Endothelial cell of umbilical vein (primary cell): ENCODE data around the gene ZFYVE28. TPM values are rescaled to one million over a fixed set of nuclear protein-coding genes. Genes with fewer than 3 reads are reported as not detected.

ENCODE experiments used
- BruUV-seq: library from RNA; stranded (reverse); fragments of 400-500 nt; replicated peaks from 2 replicates; lab custom pipeline; 2021; lab: Mats Ljungman, UMichigan
- CTCF ChIA-PET: fragments of 300-600, 350-600 bp; sonication (Branson Sonifier 250); formaldehyde crosslinking; loops from one replicate; lab custom pipeline; 2021; ENCODE audit warnings: antibody characterized with exemption, inconsistent platforms; lab: Charles Lee
- POLR2A ChIA-PET: fragments of 300-600, 350-600 bp; sonication (Branson Sonifier 250); formaldehyde crosslinking; loops from one replicate; lab custom pipeline; 2021; ENCODE audit warnings: antibody characterized with exemption, inconsistent platforms; lab: Charles Lee
- DNase-seq: peaks from one replicate; pipeline ENCODE4 v3.0.0-alpha.2; 2011; ENCODE audit warnings: low read depth, low spot score
- FAIRE-seq: peaks from 2 replicates; lab custom pipeline; 2011; peaks lifted over from hg19 to GRCh38; lab: Jason Lieb, UNC
- H2AFZ ChIP-seq: 2 replicates; pipeline ENCODE4 v1.6.0; 2012; ENCODE audit warnings: low read depth, low read length, control low read depth, inconsistent platforms
- H3K27ac ChIP-seq: 2 replicates; pipeline ENCODE4 v1.5.1; 2011; ENCODE audit warnings: low read depth, mild to moderate bottlenecking, control low read depth, low read length, moderate library complexity; ENCODE audit not compliant: insufficient read depth
- H3K27me3 ChIP-seq, 2 experiments: 2 replicates each; pipeline versions ENCODE4 v1.6.0 to v1.6.1; 2011; ENCODE audit warnings: low read length in 2 of 2, mixed read lengths in 1 of 2; ENCODE audit not compliant: control insufficient read depth in 2 of 2, insufficient read depth in 2 of 2
- H3K36me3 ChIP-seq, 2 experiments: 2 replicates in 1 of 2; 3 replicates in 1 of 2; pipeline ENCODE4 v1.5.1; 2011; ENCODE audit warnings: low read length in 2 of 2, mild to moderate bottlenecking in 1 of 2, moderate library complexity in 1 of 2; ENCODE audit not compliant: control insufficient read depth in 2 of 2, insufficient read depth in 2 of 2; ENCODE audit errors: extremely low read depth in 1 of 2
- H3K4me1 ChIP-seq: 3 replicates; pipeline ENCODE4 v1.5.1; 2011; ENCODE audit warnings: mild to moderate bottlenecking, low read length; ENCODE audit not compliant: control insufficient read depth, insufficient read depth; ENCODE audit errors: extremely low read depth
- H3K4me2 ChIP-seq: 2 replicates; pipeline ENCODE4 v1.6.1; 2011; ENCODE audit warnings: low read length, control low read depth, mixed read lengths; ENCODE audit not compliant: insufficient read depth
- H3K4me3 ChIP-seq, 3 experiments: fragments of 200-600 bp in 1 of 3; sonication (generic), shearing (Covaris generic) in 1 of 3; replicated peaks in 1 of 3; 2 replicates each; pipeline ENCODE4 v1.5.1; 2011 to 2016; ENCODE audit warnings: control low read depth in 3 of 3, low read length in 3 of 3, mild to moderate bottlenecking in 2 of 3, inconsistent platforms in 1 of 3, low read depth in 1 of 3, moderate library complexity in 1 of 3; ENCODE audit not compliant: insufficient read depth in 1 of 3
- H3K79me2 ChIP-seq: 2 replicates; pipeline ENCODE4 v1.6.0; 2012; ENCODE audit warnings: low read length, inconsistent platforms; ENCODE audit not compliant: control insufficient read depth, insufficient read depth
- H3K9ac ChIP-seq: replicated peaks from 2 replicates; pipeline ENCODE3; 2011; ENCODE audit warnings: low read length, control low read depth; ENCODE audit not compliant: insufficient read depth; ENCODE audit errors: extremely low read depth
- H3K9me1 ChIP-seq: replicated peaks from 3 replicates; pipeline ENCODE4 v1.6.0; 2011; ENCODE audit warnings: mild to moderate bottlenecking, low read length; ENCODE audit not compliant: control insufficient read depth, insufficient read depth; ENCODE audit errors: extremely low read depth
- H3K9me3 ChIP-seq: replicated peaks from 2 replicates; pipeline ENCODE4 v1.5.1; 2012; ENCODE audit warnings: low read length, inconsistent platforms; ENCODE audit not compliant: control insufficient read depth, insufficient read depth
- H4K20me1 ChIP-seq: replicated peaks from 2 replicates; pipeline ENCODE3; 2011; ENCODE audit warnings: mild to moderate bottlenecking, low read length; ENCODE audit not compliant: control insufficient read depth, insufficient read depth; ENCODE audit errors: extremely low read depth
- CTCF ChIP-seq, 2 donors: IDR thresholded peaks; 1 replicate in 1 of 2; 2 replicates in 1 of 2; pipeline ENCODE4 v1.5.1; 2011; ENCODE audit warnings: low read length in 2 of 2, mild to moderate bottlenecking in 2 of 2, moderate library complexity in 2 of 2, control low read depth in 1 of 2, inconsistent platforms in 1 of 2, low read depth in 1 of 2; ENCODE audit not compliant: insufficient read depth in 1 of 2; ENCODE audit errors: extremely low read depth in 1 of 2
- EZH2 ChIP-seq: IDR thresholded peaks from 2 replicates; pipeline ENCODE4 v1.6.1; 2012; ENCODE audit warnings: borderline replicate concordance, low read depth, mild to moderate bottlenecking, moderate library complexity, low read length, inconsistent platforms; ENCODE audit not compliant: severe bottlenecking
- FOS ChIP-seq: IDR thresholded peaks from 2 replicates; pipeline ENCODE4 v1.6.1; 2011; ENCODE audit warnings: mild to moderate bottlenecking, low read length, moderate library complexity, borderline replicate concordance; ENCODE audit not compliant: insufficient read depth
- GATA2 ChIP-seq: IDR thresholded peaks from 2 replicates; pipeline ENCODE4 v1.7.0; 2011; ENCODE audit warnings: low read depth, mild to moderate bottlenecking, moderate library complexity, mixed read lengths, low read length; ENCODE audit not compliant: insufficient read length, insufficient read depth
- JUN ChIP-seq: IDR thresholded peaks from 2 replicates; pipeline ENCODE4 v1.6.1; 2011; ENCODE audit warnings: borderline replicate concordance, low read depth; ENCODE audit not compliant: insufficient read length, insufficient read depth
- MAX ChIP-seq: IDR thresholded peaks from 2 replicates; pipeline ENCODE4 v1.6.1; 2011; ENCODE audit not compliant: insufficient read depth, insufficient read length
- MYC ChIP-seq: IDR thresholded peaks from one replicate; pipeline ENCODE4 v1.6.1; 2011; ENCODE audit warnings: mild to moderate bottlenecking, low read depth, low read length
- POLR2A ChIP-seq: IDR thresholded peaks from 2 replicates; pipeline ENCODE4 v1.6.1; 2012; ENCODE audit warnings: low read depth, mild to moderate bottlenecking, control low read depth, low read length
- POLR2AphosphoS5 ChIP-seq: IDR thresholded peaks from 2 replicates; pipeline ENCODE4 v1.6.1; 2012; ENCODE audit warnings: low read depth, mild to moderate bottlenecking, control low read depth, low read length, moderate library complexity; ENCODE audit not compliant: insufficient read depth
- dilution Hi-C: fragments of 300-500 bp; cut with MboI; formaldehyde crosslinking; loops from one replicate; pipeline ENCODE4 v1.15.0; 2019; ENCODE audit warnings: low sequenced_read_pairs; ENCODE audit not compliant: extremely low pct_ligation_motif_present
- intact Hi-C: fragments of 100-400 bp; cut with micrococcal nuclease; formaldehyde crosslinking; loops from one replicate; pipeline ENCODE4 v1.10.0; 2022
- polyA plus RNA-seq, 4 experiments: library from polyadenylated mRNA; depleted of rRNA in 3 of 4; stranded (reverse) in 3 of 4; unstranded in 1 of 4; fragments of >200 nt; gene quantifications; 2 replicates each; pipeline versions ENCODE4 v1.2.1 to v1.2.3, GENCODE V29; 2011 to 2012; ENCODE audit warnings: missing spikeins in 1 of 4
- total RNA-seq: library from RNA; stranded (reverse); gene quantifications from 2 replicates; pipeline ENCODE4 v1.2.3, GENCODE V29; 2021

Gene ZFYVE28
- total and polyA plus RNA-seq, 2 donors (not counting 3 experiments of a cell fraction or from before 2014, with no cell fraction given) = 5.8 to 7.1 TPM

GRCh38 chr4:2313366-2313765 lies 105.1 kb downstream of the ZFYVE28 start:
- CTCF ChIA-PET = no interaction called here
- dilution Hi-C loops = no loop called here
- intact Hi-C loops = no loop called here

More at GRCh38 chr4:2313366-2313765, 105.1 kb downstream of the ZFYVE28 start:
- no peaks in the 10 kb centered on the region for H4K20me1 ChIP-seq
- TF ChIP-seq GATA2 (no peak), POLR2A (no peak), EZH2 (no peak), POLR2AphosphoS5 (no peak), FOS (no peak), CTCF (IDR thresholded peaks at IDR 0.05; ENCODE audit: extremely low read depth in 1 of 2, insufficient read depth in 1 of 2, low read depth in 1 of 2, low read length in 2 of 2) (no peak), JUN (no peak), MAX (no peak), MYC (no peak)
- H3K79me2 ChIP-seq = no peaks in the 10 kb centered on the region
- no peak overlapping the region for H3K9ac ChIP-seq
- H3K36me3 ChIP-seq = no peaks in the 10 kb centered on the region
- no peak overlapping the region for H2AFZ ChIP-seq
- DNase-seq (no peak), FAIRE-seq (no peak)
- H3K27me3 ChIP-seq = no peaks in the 10 kb centered on the region
- POLR2A ChIA-PET = no interaction called here
- no peak overlapping the region for H3K4me2 ChIP-seq
- no peak overlapping the region for H3K27ac ChIP-seq
- no peaks in the 10 kb centered on the region for H3K9me1 ChIP-seq
- H3K4me1 ChIP-seq = no peaks in the 10 kb centered on the region
- H3K9me3 ChIP-seq = no peaks in the 10 kb centered on the region
- H3K4me3 ChIP-seq = no peak overlapping the region
- BruUV-seq = no TSS peak
